IMR-90 (cell line): ENCODE data around the gene KRTAP5-3. TPM values are rescaled to one million over a fixed set of nuclear protein-coding genes. Genes with fewer than 3 reads are reported as not detected.

Experiments used
- ATAC-seq: fragments of 200-7000 bp; cut with Tn5 transposase; 2 replicates; pipeline ENCODE4 v1.9.1; 2020; ENCODE audit warnings: low read depth, mild to moderate bottlenecking, moderate library complexity
- BruUV-seq: library from RNA; stranded (reverse); fragments of 400-500 nt; replicated peaks from 2 replicates; lab custom pipeline; 2021; lab: Mats Ljungman, UMichigan
- CTCF ChIA-PET: fragments of 300-600 bp; formaldehyde crosslinking; extraction: SDS; loops from one replicate; lab custom pipeline; 2021; ENCODE audit warnings: antibody characterized with exemption; lab: Yijun Ruan, JAX
- POLR2A ChIA-PET: fragments of 300-600 bp; sonication (Branson Sonifier 250); formaldehyde crosslinking; loops from one replicate; lab custom pipeline; 2022; ENCODE audit warnings: antibody characterized with exemption; ENCODE audit not compliant: unreplicated experiment; lab: Charles Lee
- DNase-seq: peaks from one replicate; pipeline ENCODE4 v3.0.0; 2013
- H2AFZ ChIP-seq: replicated peaks from 2 replicates; pipeline ENCODE3; 2013; ENCODE audit warnings: low read length, mild to moderate bottlenecking; ENCODE audit not compliant: poor library complexity
- H2AK5ac ChIP-seq: 2 replicates; pipeline ENCODE4 v1.6.1; 2013; ENCODE audit warnings: low read depth, low read length, inconsistent platforms
- H2AK9ac ChIP-seq: replicated peaks from 2 replicates; pipeline ENCODE3; 2013; ENCODE audit warnings: mild to moderate bottlenecking, low read depth, low read length, moderate library complexity; ENCODE audit not compliant: poor library complexity
- H2BK120ac ChIP-seq: 2 replicates; pipeline ENCODE4 v1.6.1; 2013; ENCODE audit warnings: low read depth, low read length, inconsistent platforms
- H2BK15ac ChIP-seq: 3 replicates; pipeline ENCODE4 v1.6.1; 2013; ENCODE audit warnings: low read depth, low read length, inconsistent platforms
- H2BK20ac ChIP-seq: 2 replicates; pipeline ENCODE4 v1.6.1; 2013; ENCODE audit warnings: low read depth, mild to moderate bottlenecking, inconsistent platforms, low read length, moderate library complexity
- H2BK5ac ChIP-seq: 2 replicates; pipeline ENCODE4 v1.6.1; 2013; ENCODE audit warnings: mild to moderate bottlenecking, low read depth, low read length, inconsistent platforms; ENCODE audit not compliant: poor library complexity, severe bottlenecking
- H3K14ac ChIP-seq: replicated peaks from 2 replicates; pipeline ENCODE4 v1.6.1; 2013; ENCODE audit warnings: low read depth, low read length, inconsistent platforms
- H3K18ac ChIP-seq: 2 replicates; pipeline ENCODE4 v1.6.1; 2013; ENCODE audit warnings: low read depth, low read length, control low read depth
- H3K23ac ChIP-seq: 2 replicates; pipeline ENCODE4 v1.6.1; 2013; ENCODE audit warnings: low read depth, low read length, inconsistent platforms
- H3K27ac ChIP-seq: 2 replicates; pipeline ENCODE4 v1.5.1; 2013; ENCODE audit warnings: mild to moderate bottlenecking, control low read depth, low read length; ENCODE audit not compliant: insufficient read depth
- H3K27me3 ChIP-seq: 2 replicates; pipeline ENCODE4 v1.6.1; 2013; ENCODE audit warnings: low read length; ENCODE audit not compliant: control insufficient read depth, insufficient read depth
- H3K36me3 ChIP-seq: 2 replicates; pipeline ENCODE4 v1.6.1; 2013; ENCODE audit warnings: low read length, mixed read lengths; ENCODE audit not compliant: control insufficient read depth, insufficient read depth
- H3K4ac ChIP-seq: 2 replicates; pipeline ENCODE4 v1.6.1; 2013; ENCODE audit warnings: low read depth, low read length, inconsistent platforms
- H3K4me1 ChIP-seq: 2 replicates; pipeline ENCODE4 v1.6.1; 2013; ENCODE audit warnings: low read length, mixed read lengths; ENCODE audit not compliant: control insufficient read depth, insufficient read depth
- H3K4me2 ChIP-seq: 2 replicates; pipeline ENCODE4 v1.6.1; 2013; ENCODE audit warnings: low read depth, mild to moderate bottlenecking, control low read depth, low read length, moderate library complexity
- H3K4me3 ChIP-seq: 2 replicates; pipeline ENCODE4 v1.5.1; 2013; ENCODE audit warnings: low read depth, mild to moderate bottlenecking, control low read depth, low read length, moderate library complexity; ENCODE audit not compliant: insufficient read depth
- H3K56ac ChIP-seq: 2 replicates; pipeline ENCODE4 v1.6.1; 2013; ENCODE audit warnings: low read length, inconsistent platforms; ENCODE audit not compliant: insufficient read depth; ENCODE audit errors: extremely low read depth
- H3K79me1 ChIP-seq, 2 experiments: 2 replicates each; pipeline ENCODE4 v1.6.1; 2013; ENCODE audit warnings: low read length in 2 of 2, inconsistent platforms in 1 of 2, low read depth in 1 of 2
- H3K9ac ChIP-seq: 2 replicates; pipeline ENCODE4 v1.6.1; 2013; ENCODE audit warnings: low read depth, low read length, control low read depth
- H3K9me1 ChIP-seq: 2 replicates; pipeline ENCODE4 v1.6.1; 2013; ENCODE audit warnings: low read length, inconsistent platforms; ENCODE audit not compliant: insufficient read depth
- H3K9me3 ChIP-seq: 2 replicates; pipeline ENCODE4 v1.6.1; 2013; ENCODE audit warnings: low read length; ENCODE audit not compliant: control insufficient read depth, insufficient read depth
- H4K20me1 ChIP-seq: 2 replicates; pipeline ENCODE4 v1.6.1; 2013; ENCODE audit warnings: low read length, inconsistent platforms; ENCODE audit not compliant: insufficient read depth
- H4K5ac ChIP-seq: 2 replicates; pipeline ENCODE4 v1.6.1; 2013; ENCODE audit warnings: mild to moderate bottlenecking, low read depth, low read length, control low read depth
- H4K8ac ChIP-seq, 2 experiments: 2 replicates each; pipeline ENCODE4 v1.6.1; 2013; ENCODE audit warnings: low read depth in 2 of 2, low read length in 2 of 2, control low read depth in 1 of 2, inconsistent platforms in 1 of 2
- H4K91ac ChIP-seq: 2 replicates; pipeline ENCODE4 v1.6.1; 2013; ENCODE audit warnings: low read depth, low read length, inconsistent platforms; ENCODE audit not compliant: insufficient read depth
- CHD1 ChIP-seq: IDR thresholded peaks from 2 replicates; pipeline ENCODE4 v1.6.1; 2012; ENCODE audit warnings: low read depth, low read length, improper control_type of control experiment
- ELK1 ChIP-seq: fragments of 150-350 bp; IDR thresholded peaks from 2 replicates; pipeline ENCODE4 v1.6.1; 2016; ENCODE audit warnings: low read depth, mild to moderate bottlenecking, low read length, moderate library complexity, borderline replicate concordance
- FOS ChIP-seq: fragments of 150-350 bp; IDR thresholded peaks from 2 replicates; pipeline ENCODE4 v1.6.1; 2016; ENCODE audit warnings: low read depth, low read length
- MAZ ChIP-seq: IDR thresholded peaks from 2 replicates; pipeline ENCODE4 v1.6.1; 2012; ENCODE audit warnings: low read depth, mild to moderate bottlenecking, low read length, improper control_type of control experiment, moderate library complexity, borderline replicate concordance
- MXI1 ChIP-seq: IDR thresholded peaks from 2 replicates; pipeline ENCODE4 v1.6.1; 2012; ENCODE audit warnings: low read depth, mild to moderate bottlenecking, low read length, moderate library complexity, borderline replicate concordance
- RFX5 ChIP-seq: IDR thresholded peaks from 2 replicates; pipeline ENCODE4 v1.8.0; 2012; ENCODE audit warnings: low read depth, mild to moderate bottlenecking, low read length, moderate library complexity
- SMC3 ChIP-seq: fragments of 150-350 bp; IDR thresholded peaks from 2 replicates; pipeline ENCODE4 v1.6.1; 2016; ENCODE audit warnings: low read depth, mild to moderate bottlenecking, antibody characterized with exemption, low read length, moderate library complexity
- WGBS, 2 experiments: methylation state at CpG; one replicate each; pipeline versions ENCODE4 v1.1.5 to v1.1.7; 2013; ENCODE audit warnings: missing lambda C conversion rate in 2 of 2; ENCODE audit not compliant: insufficient read length in 1 of 2; ENCODE audit errors: extremely low coverage in 2 of 2; 5-methylcytosine and 5-hydroxymethylcytosine counted together
- dilution Hi-C: fragments of 300-500 bp; cut with HindIII; formaldehyde crosslinking; loops from one replicate; pipeline ENCODE4 v1.14.3; 2018; ENCODE audit warnings: low sequenced_read_pairs; ENCODE audit not compliant: unreplicated experiment
- in situ Hi-C: fragments of 300-500 bp; cut with MboI; formaldehyde crosslinking; loops from 3 replicates; pipeline ENCODE4 v1.14.3; 2019; ENCODE audit warnings: low sequenced_read_pairs, inconsistent platforms, mixed read lengths
- intact Hi-C: fragments of 100-400 bp; cut with micrococcal nuclease; formaldehyde crosslinking; loops from 2 replicates; pipeline ENCODE4 v1.10.0; 2022
- polyA plus RNA-seq, 3 experiments: library from polyadenylated mRNA; depleted of rRNA; stranded (reverse); fragments of >200 nt; gene quantifications; 2 replicates each; pipeline ENCODE4 v1.2.3, GENCODE V29; 2012; ENCODE audit warnings: low replicate concordance in 1 of 3
- total RNA-seq: library from RNA; depleted of rRNA; stranded (reverse); fragments of >200 nt; gene quantifications from 2 replicates; pipeline ENCODE4 v1.2.3, GENCODE V29; 2012

The KRTAP5-3 gene
- total and polyA plus RNA-seq, 2 of the 4 experiments (the other 2 are of a cell fraction): not detected

- Histone ChIP-seq H3K4me3 (no peak overlapping the region), H4K5ac (no peak overlapping the region), H3K9me3 (no peaks in the 10 kb centered on the region), H3K27ac (no peak overlapping the region), H3K79me1 (no peaks in the 10 kb centered on the region), H3K56ac (no peak overlapping the region), H4K8ac (no peak overlapping the region), H3K4me1 (no peaks in the 10 kb centered on the region), H2AFZ (no peak overlapping the region), H3K9me1 (no peaks in the 10 kb centered on the region), H3K23ac (no peak overlapping the region), H3K14ac (no peak overlapping the region), H2AK5ac (no peak overlapping the region), H4K20me1 (no peaks in the 10 kb centered on the region), H3K4ac (no peak overlapping the region), H2BK120ac (no peak overlapping the region), H2BK20ac (no peak overlapping the region), H2AK9ac (no peak overlapping the region), H2BK15ac (no peak overlapping the region), H3K9ac (no peak overlapping the region), H2BK5ac (no peak overlapping the region), H4K91ac (no peak overlapping the region), H3K18ac (no peak overlapping the region), H3K36me3 (no peaks in the 10 kb centered on the region), H3K4me2 (no peak overlapping the region), H3K27me3 (peaks cover 41% of the 10 kb centered on the region)
- BruUV-seq: no TSS peak
- WGBS, 2 experiments: 58% methylated on average over 6 of the region's 9 CpGs; no CpG with 5 or more reads in 1 of the 2 experiments
- DNase-seq: no peak
- POLR2A ChIA-PET: no interaction called here
- in situ Hi-C loops: no loop called here
- no peak for ATAC-seq
- CTCF ChIA-PET: no interaction called here
- TF ChIP-seq FOS (no peak), MAZ (no peak), RFX5 (no peak), SMC3 (no peak), MXI1 (no peak), CHD1 (no peak), ELK1 (no peak)
- dilution Hi-C loops: no loop called here
- intact Hi-C loops: no loop called here
Measured at GRCh38 chr11:1623716-1624115, 15.5 kb upstream of the KRTAP5-3 start.
